ENCODE results near the gene TAAR1.

The TAAR1 gene

GRCh38 chr6:132693478-132693877 lies 34.5 kb upstream of the TAAR1 start:
- no peak for DNase-seq (ENCODE audit: low read depth, low spot score)
- H3K4me3 ChIP-seq (ENCODE audit: low read depth, low read length): no peak overlapping the region
- TF ChIP-seq CTCF (IDR thresholded peaks at IDR 0.05; ENCODE audit: insufficient read depth, low read length, missing control alignments): no peak
- ChIA-PET CTCF (no interaction called here), POLR2A (no interaction called here)

GRCh38 chr6:132690678-132691077 lies 31.7 kb upstream of the TAAR1 start:
- DNase-seq (ENCODE audit: low read depth, low spot score): no peak
- no peak for TF ChIP-seq CTCF (IDR thresholded peaks at IDR 0.05; ENCODE audit: insufficient read depth, low read length, missing control alignments)
- CTCF ChIA-PET: no interaction called here
- POLR2A ChIA-PET: no interaction called here
- no peak overlapping the region for H3K4me3 ChIP-seq (ENCODE audit: low read depth, low read length)

DNA sequence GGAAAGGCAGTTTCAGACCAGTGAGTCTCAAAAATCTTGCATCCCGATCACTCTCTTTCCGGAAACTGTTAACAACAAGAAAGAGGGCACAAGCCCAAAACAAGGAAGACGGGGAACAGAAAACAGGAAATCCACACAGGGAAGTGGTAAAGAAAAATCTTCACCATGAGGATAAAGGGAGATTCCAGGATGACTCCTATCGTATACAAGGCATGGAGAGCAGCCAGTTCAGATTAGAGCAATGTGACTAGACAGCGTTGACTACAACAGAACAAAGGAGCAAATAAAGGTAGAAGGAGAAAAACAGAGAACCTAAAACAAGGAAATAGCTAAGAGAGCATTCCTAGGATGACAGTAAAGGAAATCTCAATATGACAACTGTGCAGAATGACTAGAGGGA lies 28.3 kb upstream of the TAAR1 start:
- H3K4me3 ChIP-seq (ENCODE audit: low read depth, low read length): no peak overlapping the region
- TF ChIP-seq CTCF (IDR thresholded peaks at IDR 0.05; ENCODE audit: insufficient read depth, low read length, missing control alignments): no peak
- ChIA-PET POLR2A (no interaction called here), CTCF (interaction anchor here (1.0 kb wide), 1 partner anchor 18 kb away, joined by 3 read pairs; no protein-coding TSS in a partner anchor)
- DNase-seq (ENCODE audit: low read depth, low spot score): no peak

- ChIA-PET POLR2A (no interaction called here), CTCF (no interaction called here)
- no peak overlapping the region for H3K4me3 ChIP-seq (ENCODE audit: low read depth, low read length)
- DNase-seq (ENCODE audit: low read depth, low spot score): no peak
- TF ChIP-seq CTCF (IDR thresholded peaks at IDR 0.05; ENCODE audit: insufficient read depth, low read length, missing control alignments): no peak
Observed at GRCh38 chr6:132686531-132686930, 27.5 kb upstream of the TAAR1 start.

DNA sequence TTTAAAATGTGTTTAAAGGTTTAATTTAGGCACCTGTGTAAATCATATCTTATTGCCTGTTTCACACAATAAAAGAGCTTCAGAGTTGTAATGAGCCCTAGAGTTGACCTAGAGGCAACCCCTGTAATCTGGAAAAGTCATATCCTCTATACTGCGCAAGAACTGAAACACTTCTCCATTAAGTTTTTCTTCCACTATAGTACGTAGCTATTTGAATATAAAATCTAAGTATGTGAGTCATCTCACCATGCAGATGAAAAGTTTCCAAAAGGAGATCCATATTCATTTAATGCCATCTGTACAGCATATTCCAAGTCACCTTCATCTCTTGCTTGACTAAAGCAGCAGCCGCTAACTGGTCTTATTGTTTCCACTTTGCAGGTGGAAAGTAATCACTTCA lies 26.0 kb upstream of the TAAR1 start:
- TF ChIP-seq CTCF (IDR thresholded peaks at IDR 0.05; ENCODE audit: insufficient read depth, low read length, missing control alignments): no peak
- ChIA-PET POLR2A (no interaction called here), CTCF (interaction anchor here (1.6 kb wide), 1 partner anchor 16 kb away, joined by 6 read pairs; no protein-coding TSS in a partner anchor)
- DNase-seq (ENCODE audit: low read depth, low spot score): no peak
- H3K4me3 ChIP-seq (ENCODE audit: low read depth, low read length): no peak overlapping the region

DNA sequence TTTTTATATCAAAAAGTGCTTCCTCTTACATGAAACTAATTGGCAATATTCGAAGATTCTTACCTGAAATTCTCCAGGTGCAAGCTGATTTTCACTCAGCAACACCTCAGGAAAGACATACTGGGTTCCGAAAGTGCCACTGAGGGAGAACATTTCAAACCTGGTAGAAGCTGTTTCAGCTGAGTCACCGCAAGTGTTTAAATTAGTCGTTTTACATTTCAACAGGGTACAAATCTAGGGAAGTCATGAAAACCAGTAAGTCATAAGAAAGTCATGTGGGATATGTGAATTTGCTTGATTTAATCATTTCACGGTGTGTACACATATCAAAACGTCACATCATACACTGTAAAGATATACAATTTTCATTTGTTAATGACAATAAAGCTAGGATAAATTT lies 25.3 kb upstream of the TAAR1 start:
- CTCF ChIA-PET: interaction anchor here (1.6 kb wide), 1 partner anchor 15 kb away, joined by 6 read pairs; no protein-coding TSS in a partner anchor
- POLR2A ChIA-PET: no interaction called here
- no peak for TF ChIP-seq CTCF (IDR thresholded peaks at IDR 0.05; ENCODE audit: insufficient read depth, low read length, missing control alignments)
- H3K4me3 ChIP-seq (ENCODE audit: low read depth, low read length): no peak overlapping the region
- no peak for DNase-seq (ENCODE audit: low read depth, low spot score)
